HUES6 (cell line): Measurements from ENCODE around the gene COBL.

ENCODE experiments used
- H3K27ac ChIP-seq: 2 replicates; pipeline ENCODE4 v1.7.0; 2013; ENCODE audit warnings: low read depth, mild to moderate bottlenecking, low read length, inconsistent platforms
- H3K27me3 ChIP-seq: 2 replicates; pipeline ENCODE4 v1.6.1; 2013; ENCODE audit warnings: low read length; ENCODE audit not compliant: control insufficient read depth, insufficient read depth
- H3K36me3 ChIP-seq: 2 replicates; pipeline ENCODE4 v1.6.1; 2013; ENCODE audit warnings: low read length; ENCODE audit not compliant: control insufficient read depth, insufficient read depth
- H3K4me1 ChIP-seq: 2 replicates; pipeline ENCODE4 v1.6.1; 2013; ENCODE audit warnings: low read length; ENCODE audit not compliant: control insufficient read depth, insufficient read depth
- H3K4me3 ChIP-seq: 2 replicates; pipeline ENCODE4 v1.5.1; 2013; ENCODE audit warnings: low read depth, low read length
- H3K9ac ChIP-seq: one replicate; pipeline ENCODE4 v1.6.1; 2013; ENCODE audit warnings: mild to moderate bottlenecking, low read length
- H3K9me3 ChIP-seq: 2 replicates; pipeline ENCODE4 v1.6.1; 2013; ENCODE audit warnings: low read depth, low read length; ENCODE audit not compliant: control insufficient read depth, insufficient read depth

Gene COBL

GRCh38 chr7:51249187-51249945 lies 67.2 kb downstream of the COBL start:
- Histone ChIP-seq H3K4me3 (no peak overlapping the region), H3K36me3 (no peaks in the 10 kb centered on the region), H3K9ac (no peak overlapping the region), H3K9me3 (no peaks in the 10 kb centered on the region), H3K27me3 (no peaks in the 10 kb centered on the region), H3K4me1 (no peaks in the 10 kb centered on the region), H3K27ac (no peak overlapping the region)

GRCh38 chr7:51246258-51247245 lies 70.1 kb downstream of the COBL start:
- Histone ChIP-seq H3K9ac (no peak overlapping the region), H3K9me3 (no peaks in the 10 kb centered on the region), H3K36me3 (no peaks in the 10 kb centered on the region), H3K4me1 (peaks cover 2% of the 10 kb centered on the region; the same call in 1 of the 2 replicates), H3K27ac (no peak overlapping the region), H3K4me3 (no peak overlapping the region), H3K27me3 (no peaks in the 10 kb centered on the region)

GRCh38 chr7:51244885-51245284 lies 71.7 kb downstream of the COBL start:
- Histone ChIP-seq H3K27me3 (no peaks in the 10 kb centered on the region), H3K9ac (no peak overlapping the region), H3K9me3 (no peaks in the 10 kb centered on the region), H3K4me1 (peaks cover 2% of the 10 kb centered on the region; the same call in 1 of the 2 replicates), H3K36me3 (no peaks in the 10 kb centered on the region), H3K27ac (no peak overlapping the region), H3K4me3 (no peak overlapping the region)

GRCh38 chr7:51244053-51244452 lies 72.6 kb downstream of the COBL start:
- Histone ChIP-seq H3K9ac (no peak overlapping the region), H3K27me3 (no peaks in the 10 kb centered on the region), H3K4me3 (no peak overlapping the region), H3K4me1 (peaks cover 7% of the 10 kb centered on the region), H3K36me3 (no peaks in the 10 kb centered on the region), H3K9me3 (no peaks in the 10 kb centered on the region), H3K27ac (no peak overlapping the region)

- H3K27ac ChIP-seq: no peak overlapping the region
- no peaks in the 10 kb centered on the region for H3K27me3 ChIP-seq
- H3K36me3 ChIP-seq: no peaks in the 10 kb centered on the region
- H3K9ac ChIP-seq: no peak overlapping the region
- peaks cover 10% of the 10 kb centered on the region for H3K4me1 ChIP-seq
- H3K9me3 ChIP-seq: no peaks in the 10 kb centered on the region
- no peak overlapping the region for H3K4me3 ChIP-seq
Observed at GRCh38 chr7:51243631-51244030, 73.0 kb downstream of the COBL start.

GRCh38 chr7:51242881-51243518 lies 73.6 kb downstream of the COBL start:
- Histone ChIP-seq H3K4me1 (peaks cover 13% of the 10 kb centered on the region), H3K27ac (no peak overlapping the region), H3K9me3 (no peaks in the 10 kb centered on the region), H3K9ac (no peak overlapping the region), H3K36me3 (no peaks in the 10 kb centered on the region), H3K27me3 (no peaks in the 10 kb centered on the region), H3K4me3 (no peak overlapping the region)

- H3K9ac ChIP-seq: no peak overlapping the region
Observed at GRCh38 chr7:51242007-51242691, 74.5 kb downstream of the COBL start.

GRCh38 chr7:51240868-51241267 lies 75.7 kb downstream of the COBL start:
- Histone ChIP-seq H3K9ac (no peak overlapping the region), H3K36me3 (no peaks in the 10 kb centered on the region), H3K4me3 (no peak overlapping the region)

More at GRCh38 chr7:51242007-51242691, 74.5 kb downstream of the COBL start:
- Histone ChIP-seq H3K4me3 (no peak overlapping the region), H3K27me3 (no peaks in the 10 kb centered on the region), H3K27ac (no peak overlapping the region), H3K4me1 (peaks cover 13% of the 10 kb centered on the region), H3K36me3 (no peaks in the 10 kb centered on the region), H3K9me3 (no peaks in the 10 kb centered on the region)

GRCh38 chr7:51239691-51240090 lies 76.9 kb downstream of the COBL start:
- Histone ChIP-seq H3K4me1 (peaks cover 19% of the 10 kb centered on the region), H3K27me3 (no peaks in the 10 kb centered on the region), H3K27ac (no peak overlapping the region), H3K9ac (no peak overlapping the region), H3K9me3 (no peaks in the 10 kb centered on the region), H3K4me3 (no peak overlapping the region), H3K36me3 (no peaks in the 10 kb centered on the region)

More at GRCh38 chr7:51240868-51241267, 75.7 kb downstream of the COBL start:
- Histone ChIP-seq H3K27ac (no peak overlapping the region), H3K9me3 (no peaks in the 10 kb centered on the region), H3K4me1 (peaks cover 19% of the 10 kb centered on the region), H3K27me3 (no peaks in the 10 kb centered on the region)

GRCh38 chr7:51238981-51239495 lies 77.6 kb downstream of the COBL start:
- H3K4me1 ChIP-seq: peaks cover 22% of the 10 kb centered on the region
- no peaks in the 10 kb centered on the region for H3K36me3 ChIP-seq
- no peak overlapping the region for H3K9ac ChIP-seq
- no peak overlapping the region for H3K27ac ChIP-seq
- no peaks in the 10 kb centered on the region for H3K27me3 ChIP-seq
- H3K9me3 ChIP-seq: no peaks in the 10 kb centered on the region
- H3K4me3 ChIP-seq: no peak overlapping the region
